SK-N-SH treated with all-trans-retinoic acid at 6 μM for 48 hours (cell line): ENCODE data around the gene ADGRG4.

ENCODE experiments used
- ESRRG ChIP-seq: fragments of 250-450 bp; sonication (Bioruptor Pico); IDR thresholded peaks from 2 replicates; pipeline ENCODE4 v1.6.1; 2021; ENCODE audit warnings: mild to moderate bottlenecking
- GLIS3 ChIP-seq: fragments of 250-450 bp; sonication (Bioruptor Pico); IDR thresholded peaks from 2 replicates; pipeline ENCODE4 v1.5.0; 2020; ENCODE audit warnings: mild to moderate bottlenecking, moderate library complexity
- OSR1 ChIP-seq: fragments of 250-450 bp; sonication (Bioruptor Pico); IDR thresholded peaks from 2 replicates; pipeline ENCODE4 v1.8.0; 2022; ENCODE audit warnings: moderate library complexity, mild to moderate bottlenecking, inconsistent platforms
- ZFP30 ChIP-seq: fragments of 450-650 bp; formaldehyde crosslinking; IDR thresholded peaks from 2 replicates; pipeline ENCODE4 v1.5.0; 2022; ENCODE audit warnings: mild to moderate bottlenecking, moderate library complexity
- ZNF70 ChIP-seq: fragments of 450-650 bp; formaldehyde crosslinking; IDR thresholded peaks from 2 replicates; pipeline ENCODE4 v1.5.0; 2020; ENCODE audit warnings: mild to moderate bottlenecking, moderate library complexity

DNA sequence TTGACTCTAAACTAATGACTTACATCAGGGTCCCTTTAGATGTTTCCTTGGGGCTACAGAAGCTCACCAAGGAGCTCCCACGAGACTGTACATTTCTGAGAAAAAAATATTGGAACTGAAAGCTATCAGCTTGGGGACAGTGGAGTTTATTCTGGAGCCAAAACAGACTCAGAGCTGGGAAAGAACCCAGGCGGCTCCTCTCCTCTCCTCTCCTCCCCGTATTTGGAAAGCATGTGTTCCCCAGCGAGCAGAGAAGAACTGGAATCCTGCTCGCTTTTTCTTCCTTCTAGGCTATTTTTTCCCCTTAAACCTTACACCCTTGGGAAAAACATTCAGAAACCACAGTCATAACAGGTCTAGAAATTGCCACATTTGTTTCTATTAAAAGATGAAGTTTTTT is 45.2 kb upstream of the ADGRG4 start:
- TF ChIP-seq ZFP30 (CRISPR knock-in tag) (no peak), ZNF70 (no peak), GLIS3 (no peak), ESRRG (no peak), OSR1 (CRISPR knock-in tag) (no peak)
